Brain pericyte (primary cell): ENCODE measurements around the gene TMPRSS4.

Source experiments
- DNase-seq: peaks from one replicate; pipeline ENCODE4 v3.0.0-alpha.2; 2012; ENCODE audit warnings: low read depth, low spot score

The TMPRSS4 gene

DNA sequence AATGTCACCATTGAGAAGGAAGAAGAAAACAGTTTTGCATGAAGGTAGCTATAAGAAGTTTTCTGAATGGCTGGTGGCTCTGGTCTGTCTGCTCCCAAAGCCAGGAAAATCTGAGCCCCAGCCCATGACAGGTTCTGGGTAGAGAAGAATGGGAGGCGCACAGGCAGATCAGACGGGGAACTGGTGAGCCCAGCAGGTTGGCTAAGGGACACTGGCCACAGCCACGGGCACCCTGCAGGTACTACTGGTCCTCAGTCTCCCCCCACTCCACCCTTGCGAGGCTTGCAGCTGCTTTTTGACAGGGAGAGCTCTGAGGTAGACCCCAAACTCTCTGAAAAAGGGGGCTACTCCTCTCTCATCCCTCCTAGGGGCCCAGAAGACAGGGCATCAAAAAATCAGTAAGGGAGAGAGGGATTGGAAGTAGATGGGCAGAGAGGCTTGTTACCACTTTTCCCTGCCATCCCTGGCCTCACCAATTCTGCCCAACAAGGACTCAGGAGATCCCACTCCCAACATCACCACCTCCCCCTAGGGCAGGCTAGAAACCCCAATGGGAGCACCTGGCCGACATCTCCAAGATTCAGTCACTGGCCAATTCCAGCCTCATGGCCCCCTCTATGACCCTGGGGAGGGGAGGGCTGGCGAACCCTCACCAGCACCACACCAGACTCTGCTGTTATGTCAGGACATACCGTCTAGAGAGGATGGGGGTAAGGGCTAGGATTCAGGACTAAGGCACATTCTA, 58.3 kb downstream of the TMPRSS4 start:
- DNase-seq: no peak

DNA sequence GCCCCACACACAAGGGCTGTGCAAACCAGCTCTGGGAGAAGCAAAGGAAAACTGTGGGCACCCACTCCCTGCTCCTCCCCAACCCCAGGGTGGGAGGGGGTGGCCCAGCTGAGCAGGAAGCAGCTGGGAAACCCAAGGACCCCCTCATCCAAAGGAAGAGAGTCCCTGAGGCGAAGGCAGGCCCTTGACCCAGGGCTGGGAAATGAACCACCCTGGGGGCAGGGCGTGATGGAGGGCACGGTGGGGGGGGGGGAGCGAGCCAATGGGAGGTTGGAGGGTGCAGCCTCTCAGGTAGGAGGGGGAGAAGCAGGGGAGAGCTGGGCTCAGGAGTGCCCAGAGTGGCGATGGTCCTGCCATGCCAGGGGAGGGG, 58.9 kb downstream of the TMPRSS4 start:
- no peak for DNase-seq

DNA sequence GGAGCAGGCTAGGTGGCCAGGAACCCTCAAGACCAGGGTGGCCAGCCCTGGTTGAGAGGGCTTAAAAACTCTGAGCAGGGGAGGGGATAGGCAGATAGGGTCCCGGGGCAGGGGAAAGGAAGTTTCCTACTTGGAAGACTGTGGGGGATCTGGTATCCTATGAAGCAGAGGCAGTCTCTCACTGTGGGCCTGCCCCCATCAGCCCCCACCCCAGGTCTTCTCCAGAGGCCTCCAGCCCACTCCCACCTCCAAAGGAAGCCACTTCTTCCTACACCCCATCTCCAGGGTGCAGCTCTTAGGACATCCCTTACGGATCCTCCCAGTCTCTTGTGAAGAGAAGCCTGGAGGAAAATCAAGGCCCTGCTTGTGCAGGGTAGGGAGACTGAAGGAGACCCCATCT, 59.5 kb downstream of the TMPRSS4 start:
- DNase-seq: no peak

DNA sequence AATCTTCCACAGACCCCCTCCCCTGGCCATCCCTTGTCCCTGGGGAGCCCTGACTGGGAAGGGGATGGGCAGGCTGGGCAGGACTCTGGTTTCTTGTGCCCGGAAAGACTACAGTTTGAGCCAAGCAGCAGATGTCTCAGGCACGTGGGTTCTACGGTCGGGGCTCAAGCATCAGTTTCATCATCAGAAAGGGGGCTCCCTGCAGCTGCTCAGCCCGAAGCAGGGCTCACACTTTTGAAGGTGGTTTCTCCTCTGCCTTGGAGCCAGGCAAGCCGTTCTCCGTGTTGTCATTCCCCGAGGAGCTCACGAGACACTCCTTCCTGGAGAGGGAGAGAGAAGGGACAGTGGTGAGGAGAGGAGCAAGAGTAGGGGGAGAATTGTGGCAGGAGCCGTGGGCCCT, 59.9 kb downstream of the TMPRSS4 start:
- DNase-seq: no peak

DNA sequence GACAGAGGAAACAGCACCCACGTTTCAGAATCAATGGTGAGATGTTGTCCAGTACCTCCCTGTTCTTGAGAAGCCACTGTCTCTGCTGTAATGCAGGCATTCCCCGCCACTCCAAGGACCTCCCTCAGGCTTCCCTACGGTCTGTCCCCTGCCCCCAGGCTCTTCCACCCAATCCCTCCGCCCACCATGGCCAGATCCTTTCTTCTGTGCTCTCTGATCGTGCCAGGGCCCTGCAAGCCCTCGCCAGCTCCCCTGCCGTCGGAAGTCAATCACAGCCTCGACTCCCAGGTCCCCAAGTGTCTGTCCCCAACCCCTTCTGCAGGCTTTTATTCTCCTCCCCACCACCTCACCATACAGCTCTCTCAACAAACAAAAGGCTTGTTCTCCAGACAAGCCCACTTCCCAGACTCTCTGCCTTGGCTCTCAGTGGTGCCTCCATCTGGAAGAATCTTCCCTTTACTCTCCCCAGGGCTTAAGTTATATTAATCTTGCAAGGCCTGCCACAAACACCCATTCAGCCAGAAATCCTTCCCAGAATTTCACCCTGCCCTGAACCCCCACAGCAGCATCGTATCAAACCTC, 62.1 kb downstream of the TMPRSS4 start:
- DNase-seq: no peak

DNA sequence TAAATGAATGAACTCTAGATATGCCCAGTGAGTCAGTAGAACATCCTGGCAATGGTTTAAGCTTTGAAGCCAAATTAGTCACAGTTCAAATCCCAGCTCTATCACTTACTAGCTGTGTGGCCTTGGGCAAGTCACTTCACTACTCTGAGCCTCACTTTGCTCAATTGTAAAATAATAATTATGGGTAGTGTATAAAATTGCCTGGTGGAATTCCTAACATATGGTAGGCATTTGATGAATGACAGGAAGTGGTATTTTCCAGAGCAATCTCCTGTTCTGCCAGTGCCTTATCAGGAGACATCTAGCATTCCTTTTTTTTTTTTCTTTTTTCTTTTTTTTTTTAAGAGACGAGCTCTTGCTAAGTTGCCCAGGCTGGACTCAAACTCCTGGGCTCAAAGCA, 62.7 kb downstream of the TMPRSS4 start:
- DNase-seq: no peak

DNA sequence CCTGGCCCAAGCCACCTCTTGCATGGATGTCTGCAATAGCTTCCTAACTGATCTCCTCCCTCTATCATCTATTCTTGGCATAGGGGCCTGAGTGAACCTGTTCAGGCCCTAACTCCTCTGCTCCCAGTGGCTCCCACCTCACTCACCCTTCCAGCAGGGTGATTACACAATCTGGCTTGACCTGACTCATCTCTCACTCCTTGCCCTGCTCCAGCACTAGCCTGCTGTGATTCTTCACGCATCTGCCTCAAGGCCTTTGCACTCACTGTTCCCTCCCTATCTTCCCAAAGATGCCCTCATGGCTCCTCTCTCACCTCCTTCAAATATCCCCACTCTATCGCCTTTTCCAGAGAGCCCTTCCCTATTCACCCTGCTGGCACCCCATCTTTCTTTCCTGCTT, 65.2 kb downstream of the TMPRSS4 start:
- DNase-seq: no peak

DNA sequence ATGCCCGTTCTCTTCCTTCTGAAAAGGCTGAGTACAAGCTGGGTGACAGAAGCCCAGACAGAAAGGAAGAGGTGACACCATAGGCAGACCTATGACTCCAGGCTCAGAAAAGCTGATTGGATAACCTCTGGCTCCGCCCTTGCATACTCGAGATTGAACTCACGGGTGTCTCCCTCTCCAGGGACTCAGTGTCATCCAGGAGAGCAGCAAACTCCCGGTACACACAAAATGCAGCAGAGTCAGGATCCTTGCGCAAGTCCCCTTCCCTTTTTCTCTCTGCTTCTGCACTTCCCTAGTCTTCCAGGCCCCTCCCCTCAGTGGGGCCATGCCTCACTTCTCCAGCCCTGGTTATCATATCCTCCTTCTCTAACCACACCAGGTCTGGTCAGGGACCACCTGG, 65.9 kb downstream of the TMPRSS4 start:
- DNase-seq: no peak

DNA sequence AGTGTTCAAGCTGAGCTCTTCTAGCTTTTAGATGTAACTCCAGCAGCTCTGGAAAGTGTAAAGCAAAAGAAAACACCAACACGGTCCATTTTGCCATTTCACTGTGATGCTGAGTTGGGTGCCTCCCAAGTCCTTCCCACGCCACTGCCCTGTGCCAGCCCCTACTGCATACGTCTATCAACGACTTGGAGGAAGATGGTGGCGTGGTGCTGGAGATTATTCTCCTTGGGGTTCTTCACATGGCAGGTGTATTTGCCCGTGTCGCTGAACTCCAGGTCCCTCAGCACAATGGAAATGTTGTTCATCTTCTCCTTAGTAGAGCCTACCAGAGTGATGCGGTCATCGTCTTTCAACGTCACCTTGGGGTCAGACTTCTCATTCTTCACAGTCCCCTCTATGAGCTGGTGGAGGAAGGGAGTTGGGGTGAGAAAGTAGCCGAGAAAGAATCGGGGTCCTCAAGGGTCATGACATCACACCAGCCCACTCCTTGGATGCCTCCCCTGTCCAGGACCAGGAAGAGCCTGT, 66.8 kb downstream of the TMPRSS4 start:
- DNase-seq: no peak

DNA sequence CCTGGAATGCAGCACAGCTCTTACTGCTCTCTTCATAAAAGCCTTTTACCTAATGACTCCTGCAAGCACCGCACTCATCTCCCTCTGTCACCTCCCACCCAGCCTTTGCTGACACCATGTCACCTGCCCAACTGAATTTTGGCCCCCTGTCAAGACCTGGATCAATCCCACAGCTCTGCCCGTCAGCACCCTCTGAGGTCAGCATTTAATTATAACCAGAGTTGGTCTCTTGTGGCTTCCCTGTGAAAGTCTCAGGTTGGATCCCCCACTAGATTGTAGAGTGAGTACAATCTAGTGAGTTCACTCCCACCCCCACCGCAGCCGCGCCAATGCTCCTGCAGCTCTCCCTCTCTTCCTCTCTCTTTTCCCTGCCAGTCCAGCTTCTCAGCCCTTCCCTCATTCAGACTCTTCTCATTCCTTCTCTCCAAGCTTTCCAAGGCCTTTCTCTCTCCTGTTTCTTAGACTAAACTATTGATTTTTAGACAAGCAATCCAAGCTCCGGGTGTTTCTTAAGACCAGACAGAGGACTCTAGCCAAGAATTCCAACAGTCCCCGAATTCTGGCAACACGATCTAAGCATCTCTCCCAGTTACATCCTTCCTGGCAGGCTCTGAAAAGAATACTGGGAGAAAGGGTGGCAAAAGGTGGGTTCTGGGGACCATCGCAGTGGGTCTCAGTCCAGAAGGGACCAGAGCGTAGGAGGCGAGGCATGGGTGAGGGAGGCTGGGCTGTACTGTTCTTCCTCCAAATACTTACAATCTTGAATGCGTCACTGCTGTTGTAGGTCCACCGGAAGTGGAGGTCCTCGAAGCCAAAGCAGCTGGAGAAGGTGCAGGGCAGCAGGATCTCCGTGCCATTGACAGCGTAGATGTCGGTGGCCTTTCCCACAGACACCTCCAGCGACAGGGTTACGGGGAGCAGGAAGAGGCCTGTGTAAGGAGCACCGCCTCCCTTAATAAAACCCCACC, 67.7 kb downstream of the TMPRSS4 start:
- no peak for DNase-seq

DNA sequence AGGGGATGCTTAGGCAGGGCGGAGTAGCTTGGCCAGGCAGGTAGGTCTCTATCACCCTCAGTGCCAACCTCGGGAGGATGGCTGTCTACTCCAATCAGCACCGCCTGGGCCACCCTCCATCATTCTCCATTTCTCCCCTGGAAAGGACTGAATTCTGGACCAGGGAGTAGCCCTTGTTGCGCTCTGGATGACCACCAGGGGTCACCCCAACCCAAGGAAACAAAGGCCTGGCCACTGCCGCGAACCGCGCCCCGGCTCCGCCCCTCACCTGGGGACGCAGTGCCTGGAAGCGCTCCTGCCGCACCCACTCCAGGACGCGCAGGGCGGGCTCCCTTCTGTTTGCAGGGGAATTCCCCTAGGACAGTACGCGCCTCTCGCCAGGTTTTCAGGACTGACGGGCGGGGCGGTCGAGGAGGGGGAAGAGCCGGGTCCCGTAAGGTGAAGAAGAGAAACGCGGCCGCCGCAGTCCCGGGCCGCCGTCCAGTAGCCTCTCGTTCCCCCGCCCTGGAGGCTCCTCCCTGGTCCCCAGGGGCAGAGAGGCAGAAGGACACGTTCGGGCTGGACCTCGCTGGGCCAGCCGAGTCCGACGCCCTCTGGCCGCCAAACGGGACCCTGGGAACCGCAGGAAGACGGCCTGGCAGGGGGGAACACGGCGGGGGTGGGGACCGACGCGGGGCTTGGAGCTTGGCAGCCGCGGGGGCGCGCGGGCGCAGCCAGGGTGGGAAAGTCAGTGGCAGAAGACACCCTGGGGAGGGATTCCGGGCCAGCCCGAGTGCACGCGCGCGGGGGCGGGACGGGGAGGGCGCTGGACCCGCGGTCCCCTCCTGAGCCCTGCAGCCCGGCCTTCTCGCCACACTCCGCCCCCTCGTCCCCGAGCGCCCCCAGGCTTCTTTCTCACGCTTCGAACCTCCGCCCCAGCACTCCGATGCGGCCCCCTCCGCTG, 68.7 kb downstream of the TMPRSS4 start:
- no peak for DNase-seq

DNA sequence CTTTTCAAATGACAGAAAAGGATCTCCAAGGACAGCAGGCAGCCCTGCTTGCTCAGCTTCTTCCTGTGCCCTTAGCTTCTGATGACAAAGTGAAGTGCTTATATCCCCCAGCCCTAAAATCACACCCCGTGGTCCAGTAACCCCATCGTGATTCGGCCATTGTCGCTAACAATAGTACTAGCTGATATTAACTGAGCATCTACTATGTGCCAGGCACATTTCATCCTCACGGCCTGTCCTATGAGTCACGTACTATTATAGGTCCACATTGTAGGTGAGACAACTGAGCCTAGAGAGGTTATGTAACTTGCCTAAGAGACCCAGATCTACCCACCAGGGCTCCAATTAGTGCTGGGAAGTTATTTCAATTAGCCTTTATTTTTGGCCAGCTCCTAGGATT, 69.7 kb downstream of the TMPRSS4 start:
- DNase-seq: no peak

DNA sequence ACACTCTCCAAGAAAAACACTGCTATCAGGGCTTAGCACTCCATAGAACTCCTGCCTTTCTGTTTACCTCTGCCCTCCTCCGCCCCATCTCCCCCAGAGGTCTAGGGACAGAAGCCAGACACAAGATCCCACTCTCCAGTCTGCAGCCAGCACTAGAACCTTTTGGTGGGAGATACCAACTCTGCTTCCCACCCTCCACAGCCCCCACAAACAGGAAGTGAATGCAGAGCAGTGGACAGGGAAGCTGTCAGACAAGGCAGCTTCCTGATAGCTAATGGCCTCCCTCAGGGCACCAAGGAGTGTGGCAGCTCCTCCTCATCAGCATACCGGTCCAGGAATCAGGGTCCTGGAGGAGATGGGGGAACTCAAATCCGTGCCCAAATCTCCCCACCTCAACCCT, 70.6 kb downstream of the TMPRSS4 start:
- no peak for DNase-seq

DNA sequence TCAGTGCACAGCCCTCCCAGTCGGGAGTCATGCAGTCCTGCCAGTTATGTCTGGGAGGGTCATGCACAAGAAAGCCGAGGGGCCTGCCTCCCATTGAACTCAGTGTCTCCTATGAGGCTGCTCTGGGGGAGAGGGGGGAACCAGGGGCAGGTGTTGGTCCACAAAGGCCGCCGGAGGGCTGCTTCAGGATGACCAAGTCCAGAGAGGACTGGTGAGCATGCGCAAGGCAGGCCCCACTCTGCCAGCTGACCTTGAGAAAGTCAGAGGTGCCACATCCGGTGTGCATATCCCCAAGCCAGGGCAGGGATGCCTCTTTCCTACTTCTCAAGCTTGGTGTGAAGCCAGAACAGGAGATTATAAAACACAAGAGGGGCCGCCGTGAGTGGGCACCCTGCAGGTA, 71.4 kb downstream of the TMPRSS4 start:
- DNase-seq: no peak

DNA sequence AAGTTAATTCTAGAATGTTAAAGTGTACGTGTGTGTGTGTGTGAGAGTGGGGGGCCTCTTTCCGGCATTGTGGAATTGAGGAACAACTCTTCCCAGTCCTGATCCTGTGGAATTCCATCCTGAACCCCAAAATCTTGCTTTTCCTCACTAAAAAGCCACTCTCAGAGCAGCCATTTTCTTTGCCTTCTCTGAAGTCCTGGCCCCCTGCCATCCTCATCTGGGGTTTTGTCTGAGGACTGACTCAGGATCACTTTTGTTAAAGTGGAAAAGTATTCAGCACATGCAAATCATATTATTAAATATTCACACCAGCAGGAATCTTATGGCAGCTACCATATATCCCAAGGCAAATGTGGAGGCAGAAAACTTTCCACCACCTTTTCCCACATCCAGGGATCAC, 72.0 kb downstream of the TMPRSS4 start:
- DNase-seq: no peak

DNA sequence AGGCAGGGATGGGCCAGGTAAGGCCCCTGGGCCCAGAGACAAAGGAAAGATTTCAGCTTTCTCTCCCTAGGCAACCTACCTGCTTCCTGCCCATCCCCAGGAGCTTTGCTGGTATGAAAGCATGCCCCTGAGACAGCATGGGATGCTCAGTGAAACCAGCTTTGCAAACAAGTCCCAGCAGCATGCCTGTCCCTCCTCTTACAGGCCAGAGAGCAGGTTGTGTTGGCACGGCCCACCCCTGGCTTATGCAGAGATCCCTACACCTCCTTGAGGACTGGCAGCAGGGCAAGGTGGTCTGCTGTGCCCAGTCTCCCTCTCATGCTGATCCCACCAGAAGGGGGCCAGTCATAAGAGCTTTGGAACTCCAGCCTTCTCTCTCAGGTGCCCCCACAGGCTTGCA, 72.6 kb downstream of the TMPRSS4 start:
- DNase-seq: no peak

DNA sequence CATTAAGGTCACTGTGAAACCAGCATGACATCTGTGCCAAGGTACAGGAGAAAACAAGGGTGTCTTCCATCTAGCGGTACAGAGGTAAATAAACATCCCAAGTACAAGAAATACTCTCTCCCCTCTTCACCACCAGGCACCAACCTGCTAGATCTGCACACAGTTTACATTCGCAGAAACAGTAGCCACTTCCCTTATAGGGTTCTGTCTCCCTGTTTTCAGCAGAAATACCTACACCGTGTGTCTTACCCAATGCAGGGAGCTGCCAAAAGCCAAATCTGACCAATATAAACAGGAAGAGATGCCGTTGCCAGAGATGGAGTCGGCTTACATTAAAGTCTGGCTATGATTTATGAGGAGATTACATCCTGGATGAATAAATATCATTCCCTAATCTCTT, 74.6 kb downstream of the TMPRSS4 start:
- no peak for DNase-seq

DNA sequence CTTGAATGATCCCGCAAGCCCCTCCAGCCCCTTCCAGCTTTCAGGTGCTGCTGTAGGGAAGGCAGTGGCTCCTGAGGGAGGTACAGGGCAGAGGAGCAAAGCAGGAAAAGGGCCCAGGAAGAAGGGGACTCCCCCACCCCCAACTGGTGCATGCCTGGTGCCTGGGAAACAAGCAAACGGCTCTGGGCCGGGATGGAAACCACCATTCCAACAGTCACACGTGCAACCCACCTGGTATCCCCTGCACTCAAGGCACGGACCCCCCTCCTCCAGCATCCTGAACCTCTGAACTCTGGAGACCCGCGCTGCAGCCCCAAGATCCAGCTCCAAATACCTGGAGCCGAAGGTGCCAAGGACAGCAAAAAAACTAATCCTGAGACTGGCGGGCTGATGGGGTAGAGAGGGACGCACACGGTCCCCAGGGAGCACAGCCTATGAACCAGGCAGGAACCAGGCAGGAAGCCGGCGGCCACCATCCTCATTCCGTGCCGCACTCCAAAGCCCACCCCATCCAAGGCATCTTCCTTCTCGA, 75.2 kb downstream of the TMPRSS4 start:
- no peak for DNase-seq

DNA sequence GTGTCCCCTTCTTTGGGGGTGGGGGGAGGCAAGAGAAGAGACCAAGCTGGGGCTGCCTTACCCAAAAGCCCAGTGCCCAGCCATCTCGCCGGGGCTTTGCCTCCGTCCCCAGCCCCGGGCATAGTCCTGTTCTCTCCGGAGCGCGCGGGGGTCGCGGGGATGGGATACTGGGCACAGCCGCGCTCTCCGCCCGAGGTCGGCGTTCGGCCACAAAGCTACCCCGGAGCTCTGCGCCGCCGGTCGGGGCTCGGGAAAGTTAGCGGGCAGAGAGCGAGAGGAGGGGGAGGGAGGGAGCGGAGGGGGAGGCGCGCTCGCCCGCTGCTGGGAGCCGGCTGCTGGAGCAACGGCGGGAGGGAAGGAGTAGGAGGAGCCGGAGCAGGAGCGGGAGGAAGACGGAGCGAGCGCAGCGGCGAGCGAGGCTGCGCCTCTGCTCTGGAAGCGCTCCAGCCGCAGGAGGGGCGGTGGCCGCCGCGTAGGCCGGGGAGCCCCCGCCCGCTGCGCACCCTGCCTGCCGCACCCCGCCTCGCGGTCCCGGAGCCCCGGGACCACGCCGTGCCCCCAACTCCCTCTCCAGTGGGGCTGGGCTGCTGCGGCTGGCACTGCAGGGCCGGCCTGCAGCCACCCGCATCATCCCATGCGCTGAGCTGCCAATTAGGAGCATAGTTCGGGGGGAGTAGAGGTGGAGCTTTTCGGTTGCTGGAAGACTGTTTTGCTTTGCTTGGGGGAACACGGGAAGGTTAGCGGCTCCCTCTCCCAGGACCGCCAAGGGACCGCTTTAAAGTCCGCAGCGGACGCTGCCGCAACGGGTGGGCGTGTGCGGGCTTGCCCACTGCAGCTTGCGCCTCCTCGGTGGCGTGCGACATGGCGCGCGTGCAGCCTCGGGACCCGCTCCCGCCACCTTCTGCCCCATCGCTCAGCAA, 75.9 kb downstream of the TMPRSS4 start, which contains the start of gene SCN4B:
TSS of gene SCN4B (minus strand) at position 272 of the 920 bp plus-strand sequence. CDS start at position 122, 150 bp downstream.
- no peak for DNase-seq

DNA sequence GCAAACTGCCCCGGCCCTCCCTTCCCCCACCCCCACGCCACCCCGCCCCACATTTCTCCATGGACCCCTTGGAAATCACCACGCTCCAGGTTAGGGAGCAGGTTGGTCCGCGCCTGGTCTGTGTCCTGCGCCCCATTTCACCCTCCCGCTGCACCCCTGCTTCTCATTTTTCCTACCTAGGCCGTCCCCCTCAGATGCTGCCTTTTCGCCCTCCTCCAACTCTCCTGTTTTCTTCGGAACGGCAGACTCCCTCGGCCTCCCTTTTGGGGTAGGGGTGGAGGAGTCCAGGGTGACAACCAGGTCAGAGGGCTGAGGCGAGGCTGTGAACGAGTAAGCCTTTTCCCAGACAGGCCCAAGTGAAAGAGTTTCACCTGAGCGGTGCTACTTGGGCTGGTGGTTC, 76.6 kb downstream of the TMPRSS4 start:
- DNase-seq: no peak
